OCI-LY1 (cell line): Measurements from ENCODE around the gene PTPN2.

ENCODE experiments used
- EZH2 ChIP-seq: fragments of 200-600 bp; sonication (generic), shearing (Covaris generic); IDR thresholded peaks from 2 replicates; pipeline ENCODE4 v1.8.0; 2017; ENCODE audit warnings: borderline replicate concordance, mixed run types, mild to moderate bottlenecking, antibody characterized with exemption, low read length, moderate library complexity, mixed read lengths
- TF ChIP-seq, protein P1 (sequence below): fragments of 200-600 bp; sonication (generic), shearing (Covaris generic); IDR thresholded peaks from 2 replicates; pipeline ENCODE4 v1.5.1; 2017; ENCODE audit warnings: mild to moderate bottlenecking, antibody characterized with exemption, low read length, moderate library complexity, mixed read lengths

DNA sequence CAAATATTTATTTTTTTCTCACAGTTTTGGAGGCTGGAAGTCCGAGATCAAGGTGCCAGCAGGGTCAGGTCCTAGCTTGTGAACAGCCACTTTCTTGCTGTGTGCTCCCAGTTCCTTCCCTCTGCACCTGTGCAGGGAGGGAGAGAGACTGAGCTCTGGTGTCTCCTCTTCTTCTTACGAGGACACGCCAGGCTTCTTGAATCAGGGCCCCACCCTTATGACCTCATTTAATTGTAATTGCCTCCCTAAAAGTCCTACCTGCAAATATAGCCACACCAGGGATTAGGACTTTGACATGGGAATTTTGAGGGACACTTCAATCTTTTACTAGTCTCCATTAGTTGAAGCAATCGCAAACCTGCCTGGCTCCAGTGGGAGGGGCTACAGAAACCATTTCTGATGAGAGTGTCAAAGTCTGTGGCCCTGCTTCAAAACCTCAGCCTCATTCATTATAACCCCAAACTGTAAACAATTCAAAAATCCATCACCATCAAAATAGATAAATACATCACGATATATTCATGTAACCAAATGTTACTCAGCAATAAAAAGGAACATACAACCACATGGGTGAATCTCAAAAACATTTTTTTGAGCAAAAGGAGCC lies 45.5 kb upstream of the PTPN2 start:
- TF ChIP-seq, protein P1, sequence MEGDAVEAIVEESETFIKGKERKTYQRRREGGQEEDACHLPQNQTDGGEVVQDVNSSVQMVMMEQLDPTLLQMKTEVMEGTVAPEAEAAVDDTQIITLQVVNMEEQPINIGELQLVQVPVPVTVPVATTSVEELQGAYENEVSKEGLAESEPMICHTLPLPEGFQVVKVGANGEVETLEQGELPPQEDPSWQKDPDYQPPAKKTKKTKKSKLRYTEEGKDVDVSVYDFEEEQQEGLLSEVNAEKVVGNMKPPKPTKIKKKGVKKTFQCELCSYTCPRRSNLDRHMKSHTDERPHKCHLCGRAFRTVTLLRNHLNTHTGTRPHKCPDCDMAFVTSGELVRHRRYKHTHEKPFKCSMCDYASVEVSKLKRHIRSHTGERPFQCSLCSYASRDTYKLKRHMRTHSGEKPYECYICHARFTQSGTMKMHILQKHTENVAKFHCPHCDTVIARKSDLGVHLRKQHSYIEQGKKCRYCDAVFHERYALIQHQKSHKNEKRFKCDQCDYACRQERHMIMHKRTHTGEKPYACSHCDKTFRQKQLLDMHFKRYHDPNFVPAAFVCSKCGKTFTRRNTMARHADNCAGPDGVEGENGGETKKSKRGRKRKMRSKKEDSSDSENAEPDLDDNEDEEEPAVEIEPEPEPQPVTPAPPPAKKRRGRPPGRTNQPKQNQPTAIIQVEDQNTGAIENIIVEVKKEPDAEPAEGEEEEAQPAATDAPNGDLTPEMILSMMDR, result no peak
- TF ChIP-seq EZH2, result no peak
